Tibial nerve (tissue), 3 donors: Measurements from ENCODE around the gene LCLAT1.

Experiments
- POLR2A ChIP-seq, 2 donors: fragments of 450-650 bp; IDR thresholded peaks; one replicate each; pipeline ENCODE4 v1.6.1; 2017; ENCODE audit warnings: antibody characterized with exemption in 2 of 2, mild to moderate bottlenecking in 2 of 2, moderate library complexity in 2 of 2
- TF ChIP-seq, protein P1 (sequence below), 5 experiments: fragments of 200-600 bp in 3 of 5; fragments of 450-650 bp in 2 of 5; sonication (generic) in 3 of 5; IDR thresholded peaks; one replicate each; pipeline ENCODE4 v1.5.1; 2016 to 2019; ENCODE audit warnings: antibody characterized with exemption in 5 of 5, mild to moderate bottlenecking in 3 of 5, moderate library complexity in 2 of 5

DNA sequence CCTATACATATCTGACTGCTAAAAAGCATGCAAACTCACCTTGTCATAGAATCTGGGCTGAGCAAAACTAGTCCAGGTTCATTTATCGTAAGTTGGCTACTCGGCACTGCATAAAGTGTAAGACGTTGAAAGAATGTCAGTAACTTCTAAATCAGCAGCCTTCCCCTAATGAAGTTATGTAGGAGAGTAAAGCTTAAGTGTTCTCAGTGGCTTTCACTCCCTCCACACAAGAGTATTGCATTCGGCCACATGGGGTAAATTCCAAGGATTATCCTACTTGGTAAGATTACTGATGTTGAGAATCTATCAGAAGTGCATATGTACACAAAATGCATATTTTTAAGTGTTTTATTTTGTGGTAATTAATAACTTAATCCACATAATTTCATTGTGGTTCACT is 130.1 kb downstream of the LCLAT1 start:
- TF ChIP-seq POLR2A (IDR thresholded peaks at IDR 0.05): no peak
- TF ChIP-seq, protein P1, sequence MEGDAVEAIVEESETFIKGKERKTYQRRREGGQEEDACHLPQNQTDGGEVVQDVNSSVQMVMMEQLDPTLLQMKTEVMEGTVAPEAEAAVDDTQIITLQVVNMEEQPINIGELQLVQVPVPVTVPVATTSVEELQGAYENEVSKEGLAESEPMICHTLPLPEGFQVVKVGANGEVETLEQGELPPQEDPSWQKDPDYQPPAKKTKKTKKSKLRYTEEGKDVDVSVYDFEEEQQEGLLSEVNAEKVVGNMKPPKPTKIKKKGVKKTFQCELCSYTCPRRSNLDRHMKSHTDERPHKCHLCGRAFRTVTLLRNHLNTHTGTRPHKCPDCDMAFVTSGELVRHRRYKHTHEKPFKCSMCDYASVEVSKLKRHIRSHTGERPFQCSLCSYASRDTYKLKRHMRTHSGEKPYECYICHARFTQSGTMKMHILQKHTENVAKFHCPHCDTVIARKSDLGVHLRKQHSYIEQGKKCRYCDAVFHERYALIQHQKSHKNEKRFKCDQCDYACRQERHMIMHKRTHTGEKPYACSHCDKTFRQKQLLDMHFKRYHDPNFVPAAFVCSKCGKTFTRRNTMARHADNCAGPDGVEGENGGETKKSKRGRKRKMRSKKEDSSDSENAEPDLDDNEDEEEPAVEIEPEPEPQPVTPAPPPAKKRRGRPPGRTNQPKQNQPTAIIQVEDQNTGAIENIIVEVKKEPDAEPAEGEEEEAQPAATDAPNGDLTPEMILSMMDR (IDR thresholded peaks at IDR 0.05): no peak
